Lower leg skin (tissue), 3 donors: ENCODE data around the gene MMRN2.

ENCODE experiments used
- CTCF ChIP-seq, 3 donors: fragments of 450-650 bp; IDR thresholded peaks; one replicate each; pipeline ENCODE4 v1.5.1; 2016; ENCODE audit warnings: antibody characterized with exemption in 3 of 3, mild to moderate bottlenecking in 3 of 3, moderate library complexity in 2 of 3
- POLR2A ChIP-seq, 2 donors: fragments of 450-650 bp; IDR thresholded peaks; one replicate each; pipeline ENCODE4 v1.6.1; 2016 to 2017; ENCODE audit warnings: antibody characterized with exemption in 2 of 2, mild to moderate bottlenecking in 1 of 2, moderate library complexity in 1 of 2

- TF ChIP-seq POLR2A (IDR thresholded peaks at IDR 0.05) (no peak), CTCF (IDR thresholded peaks at IDR 0.05) (no peak)
Measured at GRCh38 chr10:86942441-86943315, 14.7 kb downstream of the MMRN2 start.
